PC-9 (cell line): ENCODE measurements around the gene KCNE4.

ENCODE experiments used
- EZH2 ChIP-seq: fragments of 200-600 bp; sonication (generic); IDR thresholded peaks from 2 replicates; pipeline ENCODE4 v1.8.0; 2017; ENCODE audit warnings: antibody characterized with exemption, low read depth
- TF ChIP-seq, protein P1 (sequence below): fragments of 200-600 bp; sonication (generic); conservative IDR thresholded peaks from 2 replicates; pipeline ENCODE4 v1.6.1; 2017; ENCODE audit warnings: mixed run types, antibody characterized with exemption, mild to moderate bottlenecking, moderate library complexity

DNA sequence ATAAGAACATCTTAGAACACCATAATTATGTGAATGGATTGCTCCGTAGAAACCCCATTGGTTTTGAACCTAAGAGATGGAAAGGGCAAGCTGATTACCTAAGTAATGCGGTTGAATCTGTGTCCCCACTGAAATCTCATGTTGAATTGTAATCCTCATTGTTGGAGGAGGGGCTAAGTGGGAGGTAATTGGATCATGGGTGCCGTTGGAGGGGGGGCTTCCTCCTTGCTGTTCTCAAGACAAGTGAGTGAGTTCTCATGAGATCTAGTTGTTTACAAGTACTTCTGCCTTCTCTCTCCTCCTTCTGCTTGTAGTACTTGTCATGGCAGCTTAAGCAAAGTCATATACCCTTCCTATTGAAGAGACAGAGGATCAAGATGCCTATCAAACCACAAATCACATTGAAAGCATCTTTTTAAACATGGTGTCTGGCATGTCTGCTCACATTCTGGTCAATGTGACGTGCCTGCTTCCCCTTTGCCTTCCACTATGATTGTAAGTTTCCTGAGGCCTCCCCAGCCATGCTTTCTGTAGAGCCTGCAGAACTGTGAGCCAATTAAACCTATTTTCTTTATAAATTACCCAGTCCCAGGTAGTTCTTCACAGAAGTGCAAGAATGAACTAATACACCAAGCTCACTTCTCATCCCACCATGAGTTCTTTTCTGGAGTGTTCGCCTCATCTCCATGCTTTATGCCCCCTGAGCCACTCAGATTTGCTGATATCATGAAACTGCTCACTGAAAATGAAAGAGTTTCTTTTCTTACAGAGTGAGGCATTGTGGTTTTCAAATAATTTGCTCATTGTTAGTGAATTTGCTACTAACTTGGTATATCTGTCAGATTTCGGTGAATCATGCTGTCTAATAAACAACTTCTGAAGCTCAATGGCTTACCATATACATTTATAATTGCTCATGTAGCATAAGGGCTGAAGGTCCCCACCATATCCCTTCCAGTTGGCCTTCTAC is 23.6 kb downstream of the KCNE4 start:
- TF ChIP-seq, protein P1, sequence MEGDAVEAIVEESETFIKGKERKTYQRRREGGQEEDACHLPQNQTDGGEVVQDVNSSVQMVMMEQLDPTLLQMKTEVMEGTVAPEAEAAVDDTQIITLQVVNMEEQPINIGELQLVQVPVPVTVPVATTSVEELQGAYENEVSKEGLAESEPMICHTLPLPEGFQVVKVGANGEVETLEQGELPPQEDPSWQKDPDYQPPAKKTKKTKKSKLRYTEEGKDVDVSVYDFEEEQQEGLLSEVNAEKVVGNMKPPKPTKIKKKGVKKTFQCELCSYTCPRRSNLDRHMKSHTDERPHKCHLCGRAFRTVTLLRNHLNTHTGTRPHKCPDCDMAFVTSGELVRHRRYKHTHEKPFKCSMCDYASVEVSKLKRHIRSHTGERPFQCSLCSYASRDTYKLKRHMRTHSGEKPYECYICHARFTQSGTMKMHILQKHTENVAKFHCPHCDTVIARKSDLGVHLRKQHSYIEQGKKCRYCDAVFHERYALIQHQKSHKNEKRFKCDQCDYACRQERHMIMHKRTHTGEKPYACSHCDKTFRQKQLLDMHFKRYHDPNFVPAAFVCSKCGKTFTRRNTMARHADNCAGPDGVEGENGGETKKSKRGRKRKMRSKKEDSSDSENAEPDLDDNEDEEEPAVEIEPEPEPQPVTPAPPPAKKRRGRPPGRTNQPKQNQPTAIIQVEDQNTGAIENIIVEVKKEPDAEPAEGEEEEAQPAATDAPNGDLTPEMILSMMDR: no peak
- no peak for TF ChIP-seq EZH2
